K562 (cell line): ENCODE results near the gene PLCB4.

Source experiments
- EP300 ChIP-seq: IDR thresholded peaks from 2 replicates; pipeline ENCODE4 v1.6.1; 2012; ENCODE audit warnings: low read length, improper control_type of control experiment
- FOS ChIP-seq: IDR thresholded peaks from 3 replicates; pipeline ENCODE4 v1.6.1; 2011; ENCODE audit not compliant: insufficient read length; ENCODE audit errors: extremely low read depth
- MAFF ChIP-seq: IDR thresholded peaks from 2 replicates; pipeline ENCODE4 v1.6.1; 2012; ENCODE audit warnings: low read length, improper control_type of control experiment
- NUFIP1 ChIP-seq: fragments of 450-650 bp; IDR thresholded peaks from 2 replicates; pipeline ENCODE4 v1.6.1; 2018; ENCODE audit not compliant: partially characterized antibody

GRCh38 chr20:9071976-9072726 is 3.3 kb downstream of the PLCB4 start:
- TF ChIP-seq NUFIP1 (no peak), FOS (no peak), MAFF (no peak), EP300 (no peak)
